ENCODE results near the gene CDKN2B. TPM values are rescaled to one million over a fixed set of nuclear protein-coding genes. Genes with fewer than 3 reads are reported as not detected.
A peak's percentile ranks its signal among the peaks of the same experiment; 100 is the strongest.

CDKN2B gene
- total RNA-seq (2021; ENCODE audit: unreplicated experiment) (9.8 TPM), Bru-seq, nascent RNA (percentile 78 among the genes with signal in this experiment), BruChase-seq, experiment 1, labeled RNA remaining after a 6-hour chase (percentile 78 among the genes with signal in this experiment), BruChase-seq, experiment 2, labeled RNA remaining after a 2-hour chase (percentile 87 among the genes with signal in this experiment)
- 6.4 and 8.4 TPM in 2 replicates for polyA plus RNA-seq (2012)
- long read RNA-seq, transcript CDKN2B-201 (2 exons, 3,911 nt): major isoform, 9 of 13 reads
- long read RNA-seq, partial matches to known transcripts: 0 of 13 reads
- long read RNA-seq, other reads (novel, unspliced or antisense): 1 of 13 reads

DNA sequence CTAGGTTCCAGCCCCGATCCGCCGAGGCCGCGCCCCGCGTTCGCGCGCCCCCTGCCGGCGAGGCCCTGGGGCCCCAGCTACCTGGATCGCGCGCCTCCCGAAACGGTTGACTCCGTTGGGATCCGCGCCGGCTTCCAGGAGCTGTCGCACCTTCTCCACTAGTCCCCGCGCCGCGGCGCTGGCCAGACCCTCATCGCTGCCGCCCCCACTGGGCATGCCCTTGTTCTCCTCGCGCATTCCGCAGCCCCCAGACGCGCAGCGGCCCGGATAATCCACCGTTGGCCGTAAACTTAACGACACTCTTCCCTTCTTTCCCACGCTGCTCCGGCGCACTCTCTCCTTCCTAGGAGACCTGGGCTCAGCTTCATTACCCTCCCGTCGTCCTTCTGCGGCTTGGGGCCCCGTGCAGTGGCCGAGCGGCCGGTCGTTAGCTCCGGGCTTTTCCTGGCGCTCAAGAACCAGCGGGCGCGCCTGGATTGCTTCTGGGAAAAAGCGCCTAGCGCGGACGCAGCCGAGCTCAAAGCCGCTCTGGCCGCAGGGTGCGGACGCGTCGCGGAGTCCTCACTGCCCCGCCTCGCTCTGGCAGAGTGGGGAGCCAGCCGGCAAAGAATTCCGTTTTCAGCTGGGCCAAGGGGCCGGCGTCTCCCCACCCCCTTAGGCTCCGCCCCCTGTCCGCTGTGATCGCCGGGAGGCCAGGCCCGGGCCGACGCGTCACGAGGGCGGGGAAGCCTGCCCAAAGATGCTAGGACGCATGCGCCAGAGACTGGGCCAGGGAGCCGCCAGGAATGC lies at the start of gene CDKN2B:
CDKN2B (minus strand) TSS at position 589 of the 789 bp plus-strand sequence; CDS start at position 237, 352 bp downstream.
- ChIA-PET CTCF (interaction anchor here (0.8 to 3.1 kb wide), 37 partner anchors 9 to 826 kb away, joined by 3 to 41 read pairs (median 5); partner anchors contain the start of genes CDKN2A and CDKN2B-AS1), POLR2A (interaction anchor here (0.7 to 2.1 kb wide), 27 partner anchors 9 to 329 kb away, joined by 3 to 10 read pairs (median 3); partner anchors contain the start of genes CDKN2A and CDKN2B-AS1), RAD21 (ENCODE audit: low non-redundant PET in 1 of 2, low total read pairs in 2 of 2, uncharacterized antibody in 2 of 2, unreplicated experiment in 2 of 2) (interaction anchor here (0.7 to 1.8 kb wide), 6 partner anchors 31 to 235 kb away, joined by 3 to 6 read pairs (median 4); no protein-coding TSS in a partner anchor)
- Histone ChIP-seq H3K9ac (ENCODE audit: low read length) (peak within 1 kb of the TSS; percentile 70), H3K79me2 (ENCODE audit: insufficient read depth, low read length) (peaks cover 7% of the 10 kb centered on the region; the same call in 1 of the 2 replicates), H3K4me1 (ENCODE audit: control insufficient read depth in 1 of 2, insufficient read depth in 2 of 2, low read length in 2 of 2) (peaks cover 5 to 6% of the 10 kb centered on the region in 2 experiments; a peak in 3 of 4 replicates), H3K27me3 (ENCODE audit: insufficient read depth, low read length) (no peaks in the 10 kb centered on the region), H3K9me3 (ENCODE audit: control insufficient read depth in 1 of 2, insufficient read depth in 1 of 2, low read depth in 1 of 2, low read length in 2 of 2) (no peaks in the 10 kb centered on the region), H2AFZ (ENCODE audit: low read depth, low read length, poor library complexity, severe bottlenecking) (peak within 1 kb of the TSS; percentile 60), H3K9me2 (ENCODE audit: insufficient read depth) (no peaks in the 10 kb centered on the region), H3K36me3 (ENCODE audit: control insufficient read depth in 1 of 2, insufficient read depth in 2 of 2, low read length in 2 of 2) (no peaks in the 10 kb centered on the region), H3K27ac (ENCODE audit: low read depth, low read length) (peak within 1 kb of the TSS; percentile 61), H3K4me2 (ENCODE audit: low read length) (peak within 1 kb of the TSS; percentile 99), H4K20me1 (ENCODE audit: insufficient read depth) (no peaks in the 10 kb centered on the region), H3K4me3 (replicated peaks in 1 of 2; ENCODE audit: low read depth in 1 of 2, low read length in 2 of 2) (peak within 1 kb of the TSS; percentile 71 to 80)
- ATAC-seq: peak; percentile 89
- BruUV-seq (replicated peaks): no TSS peak
- intact Hi-C loops (cut with micrococcal nuclease): loop anchor here (1.0 to 5.0 kb wide), 6 partner anchors 33 to 228 kb away; no protein-coding TSS in a partner anchor
- DNase-seq (ENCODE audit: low read depth, low spot score): peak; percentile 80
- peak; percentile 65 for TF ChIP-seq POLR2A (IDR thresholded peaks at IDR 0.05; ENCODE audit: borderline replicate concordance, extremely low read depth, insufficient read depth, insufficient read length)
- TF ChIP-seq YY1 (IDR thresholded peaks at IDR 0.05; ENCODE audit: extremely low read depth, insufficient replicate concordance, low read depth, low read length): peak; percentile 66
- peak; percentile 90 for TF ChIP-seq POLR2AphosphoS5 (IDR thresholded peaks at IDR 0.05; ENCODE audit: low read depth, low read length)
- TF ChIP-seq CBX3 (IDR thresholded peaks at IDR 0.05; ENCODE audit: low read depth): peak; percentile 82
- TF ChIP-seq FOSL1 (IDR thresholded peaks at IDR 0.05; ENCODE audit: low read depth): no peak
- peak; percentile 82 to 98 (median 90) for TF ChIP-seq CTCF (IDR thresholded peaks at IDR 0.05 in 2 of 3, conservative IDR thresholded peaks at IDR 0.05 in 1 of 3; ENCODE audit: borderline replicate concordance in 1 of 3, insufficient read depth in 1 of 3, low read depth in 2 of 3, low read length in 2 of 3)
- peak; percentile 63 for TF ChIP-seq SIN3A (IDR thresholded peaks at IDR 0.05; ENCODE audit: low read depth)
- no peak; the same call in 1 of the 2 replicates for TF ChIP-seq SP1 (IDR thresholded peaks at IDR 0.05; ENCODE audit: low read depth)
- TF ChIP-seq JUND (IDR thresholded peaks at IDR 0.05): no peak
- TF ChIP-seq ZFX (IDR thresholded peaks at IDR 0.05): 0 out of 2 replicates have a peak, but pooled peaks have one; percentile 13
- no peak for TF ChIP-seq ELF1 (IDR thresholded peaks at IDR 0.05; ENCODE audit: borderline replicate concordance, low read depth)
- TF ChIP-seq EGR1 (IDR thresholded peaks at IDR 0.05; ENCODE audit: low read depth): 0 out of 2 replicates have a peak, but pooled peaks have one; percentile 8
- TF ChIP-seq EZH2phosphoT487 (IDR thresholded peaks at IDR 0.05; ENCODE audit: borderline replicate concordance): no peak
- TF ChIP-seq ZBTB33 (IDR thresholded peaks at IDR 0.05; ENCODE audit: extremely low read depth, insufficient replicate concordance, low read length): no peak
- TF ChIP-seq, protein P1, sequence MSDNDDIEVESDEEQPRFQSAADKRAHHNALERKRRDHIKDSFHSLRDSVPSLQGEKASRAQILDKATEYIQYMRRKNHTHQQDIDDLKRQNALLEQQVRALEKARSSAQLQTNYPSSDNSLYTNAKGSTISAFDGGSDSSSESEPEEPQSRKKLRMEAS (IDR thresholded peaks at IDR 0.05): peak; percentile 66
- no peak for TF ChIP-seq CEBPB (IDR thresholded peaks at IDR 0.05; ENCODE audit: low read depth)
- TF ChIP-seq SRF (IDR thresholded peaks at IDR 0.05; ENCODE audit: low read depth): no peak; the same call in 1 of the 2 replicates
- no peak for TF ChIP-seq ZNF274 (IDR thresholded peaks at IDR 0.05; ENCODE audit: low read depth, low read length)
- TF ChIP-seq, protein P2, sequence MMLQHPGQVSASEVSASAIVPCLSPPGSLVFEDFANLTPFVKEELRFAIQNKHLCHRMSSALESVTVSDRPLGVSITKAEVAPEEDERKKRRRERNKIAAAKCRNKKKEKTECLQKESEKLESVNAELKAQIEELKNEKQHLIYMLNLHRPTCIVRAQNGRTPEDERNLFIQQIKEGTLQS (IDR thresholded peaks at IDR 0.05): no peak; the same call in 1 of the 2 replicates
- no peak for TF ChIP-seq EZH2 (IDR thresholded peaks at IDR 0.05)
- peak; percentile 77 for TF ChIP-seq RAD21 (IDR thresholded peaks at IDR 0.05; ENCODE audit: low read depth)
